NCI-H2227 treated with DMSO at 0.1 percent for 48 hours (cell line): ENCODE results near the gene ANGPTL3.

Source experiments
- DNase-seq: peaks from one replicate; lab custom pipeline; 2025; lab: John Stamatoyannopoulos, UW

The ANGPTL3 gene

GRCh38 chr1:62628506-62628905 is 31.2 kb downstream of the ANGPTL3 start:
- DNase-seq = no peak

- DNase-seq = no peak
Measured at GRCh38 chr1:62637392-62638105, 40.2 kb downstream of the ANGPTL3 start.

GRCh38 chr1:62643283-62643682 is 46.0 kb downstream of the ANGPTL3 start:
- no peak for DNase-seq

- DNase-seq = no peak
Measured at GRCh38 chr1:62652387-62652786, 55.1 kb downstream of the ANGPTL3 start.

GRCh38 chr1:62654744-62655143 is 57.4 kb downstream of the ANGPTL3 start:
- no peak for DNase-seq
